HG03460 (cell line): ENCODE measurements around the gene IDH3A.

Experiments used
- ATAC-seq: cut with Tn5 transposase; IDR thresholded peaks from one replicate; pipeline ENCODE4 v1.9.1; 2021; ENCODE audit not compliant: unreplicated experiment

The IDH3A gene

GRCh38 chr15:78164010-78164409, 14.8 kb downstream of the IDH3A start:
- ATAC-seq: no peak

- ATAC-seq: peak; percentile 78
Measured at GRCh38 chr15:78167227-78167888, 18.2 kb downstream of the IDH3A start.

- ATAC-seq: no peak
Measured at GRCh38 chr15:78168608-78169007, 19.4 kb downstream of the IDH3A start.

- peak; percentile 59 for ATAC-seq
Measured at GRCh38 chr15:78170848-78171773, 21.9 kb downstream of the IDH3A start.

GRCh38 chr15:78171864-78172472, 22.8 kb downstream of the IDH3A start:
- no peak for ATAC-seq

- no peak for ATAC-seq
Measured at GRCh38 chr15:78174401-78174800, 25.2 kb downstream of the IDH3A start.

- no peak for ATAC-seq
Measured at GRCh38 chr15:78175330-78175729, 26.2 kb downstream of the IDH3A start.

GRCh38 chr15:78177447-78177873, 28.3 kb downstream of the IDH3A start:
- no peak for ATAC-seq

GRCh38 chr15:78178064-78178463, 28.9 kb downstream of the IDH3A start:
- no peak for ATAC-seq

GRCh38 chr15:78179286-78179840, 30.2 kb downstream of the IDH3A start:
- ATAC-seq: no peak

GRCh38 chr15:78179906-78180305, 30.7 kb downstream of the IDH3A start:
- ATAC-seq: no peak

GRCh38 chr15:78182336-78182700, 33.2 kb downstream of the IDH3A start:
- no peak for ATAC-seq

GRCh38 chr15:78182821-78183220, 33.7 kb downstream of the IDH3A start:
- ATAC-seq: no peak

GRCh38 chr15:78192826-78193594, 43.8 kb downstream of the IDH3A start:
- ATAC-seq: no peak

- no peak for ATAC-seq
Measured at GRCh38 chr15:78193731-78194567, 44.8 kb downstream of the IDH3A start.

GRCh38 chr15:78194568-78194925, 45.4 kb downstream of the IDH3A start:
- ATAC-seq: no peak

- ATAC-seq: peak; percentile 52
Measured at GRCh38 chr15:78195735-78196201, 46.6 kb downstream of the IDH3A start.

- no peak for ATAC-seq
Measured at GRCh38 chr15:78197632-78198031, 48.5 kb downstream of the IDH3A start.

GRCh38 chr15:78200276-78200930, 51.2 kb downstream of the IDH3A start:
- no peak for ATAC-seq
